HepG2 (cell line): ENCODE measurements around the gene ABHD15. TPM values are rescaled to one million over a fixed set of nuclear protein-coding genes. Genes with fewer than 3 reads are reported as not detected.

Source experiments
- ARNT2 ChIP-seq: sonication (generic); formaldehyde crosslinking; IDR thresholded peaks from 2 replicates; pipeline ENCODE4 v1.8.0; 2022; ENCODE audit warnings: mild to moderate bottlenecking, low read depth, missing genetic modification reagents, moderate library complexity
- HDAC2 ChIP-seq: sonication (generic); formaldehyde crosslinking; IDR thresholded peaks from 2 replicates; pipeline ENCODE4 v1.4.0; 2020; ENCODE audit warnings: missing genetic modification reagents
- HES4 ChIP-seq: sonication (generic); formaldehyde crosslinking; IDR thresholded peaks from 2 replicates; pipeline ENCODE4 v1.9.0; 2021; ENCODE audit warnings: mild to moderate bottlenecking, missing genetic modification reagents, borderline replicate concordance
- HIVEP1 ChIP-seq: sonication (generic); formaldehyde crosslinking; IDR thresholded peaks from 2 replicates; pipeline ENCODE4 v1.4.0; 2020; ENCODE audit warnings: mild to moderate bottlenecking, missing genetic modification reagents
- HOXA9 ChIP-seq: sonication (generic); formaldehyde crosslinking; IDR thresholded peaks from 2 replicates; pipeline ENCODE4 v1.8.1; 2022; ENCODE audit warnings: missing genetic modification reagents, mild to moderate bottlenecking, moderate library complexity, borderline replicate concordance
- NFYB ChIP-seq: sonication (generic); formaldehyde crosslinking; IDR thresholded peaks from 2 replicates; pipeline ENCODE4 v1.4.0; 2020; ENCODE audit warnings: missing genetic modification reagents
- REXO4 ChIP-seq: sonication (generic); formaldehyde crosslinking; IDR thresholded peaks from 2 replicates; pipeline ENCODE4 v1.8.0; 2022; ENCODE audit warnings: missing genetic modification reagents, mild to moderate bottlenecking, borderline replicate concordance
- SETDB1 ChIP-seq: sonication (generic); formaldehyde crosslinking; IDR thresholded peaks from 2 replicates; pipeline ENCODE4 v1.5.1; 2020; ENCODE audit warnings: missing genetic modification reagents, mild to moderate bottlenecking, borderline replicate concordance
- YEATS2 ChIP-seq: sonication (generic); formaldehyde crosslinking; IDR thresholded peaks from 2 replicates; pipeline ENCODE4 v1.4.0; 2020; ENCODE audit warnings: missing genetic modification reagents, borderline replicate concordance
- ZBTB1 ChIP-seq: sonication (generic); formaldehyde crosslinking; IDR thresholded peaks from 2 replicates; pipeline ENCODE4 v1.4.0; 2020; ENCODE audit warnings: missing genetic modification reagents, borderline replicate concordance
- ZNF383 ChIP-seq: sonication (generic); formaldehyde crosslinking; IDR thresholded peaks from 2 replicates; pipeline ENCODE4 v1.4.0; 2020; ENCODE audit warnings: missing genetic modification reagents, mild to moderate bottlenecking, borderline replicate concordance
- ZNF558 ChIP-seq: sonication (generic); formaldehyde crosslinking; IDR thresholded peaks from 2 replicates; pipeline ENCODE4 v1.9.0; 2022; ENCODE audit warnings: mild to moderate bottlenecking, missing genetic modification reagents, borderline replicate concordance
- ZNF619 ChIP-seq: sonication (generic); formaldehyde crosslinking; IDR thresholded peaks from 2 replicates; pipeline ENCODE4 v1.4.0; 2020; ENCODE audit warnings: mild to moderate bottlenecking, missing genetic modification reagents
- ZNF660 ChIP-seq: sonication (generic); formaldehyde crosslinking; IDR thresholded peaks from 2 replicates; pipeline ENCODE4 v1.5.1; 2020; ENCODE audit warnings: mild to moderate bottlenecking, low read depth, missing genetic modification reagents, borderline replicate concordance
- ZSCAN25 ChIP-seq: sonication (generic); formaldehyde crosslinking; IDR thresholded peaks from 2 replicates; pipeline ENCODE4 v1.8.0; 2022; ENCODE audit warnings: mild to moderate bottlenecking, missing genetic modification reagents
- ZZZ3 ChIP-seq: sonication (generic); formaldehyde crosslinking; IDR thresholded peaks from 2 replicates; pipeline ENCODE4 v1.4.0; 2020; ENCODE audit warnings: missing genetic modification reagents, mild to moderate bottlenecking, borderline replicate concordance
- polyA plus RNA-seq, 8 experiments: library from polyadenylated mRNA; depleted of rRNA in 3 of 8; stranded (reverse) in 7 of 8; unstranded in 1 of 8; fragments of >200 nt; fragmentation: Illumina TruSeq in 4 of 8; extraction: Trizol in 4 of 8; gene quantifications; 2 replicates each; pipeline versions ENCODE4 v1.2.1 to v1.2.3, GENCODE V29; 2011 to 2016; ENCODE audit warnings: low read depth in 4 of 8, missing spikeins in 1 of 8, mixed read lengths in 1 of 8; ENCODE audit not compliant: insufficient read depth in 1 of 8
- total RNA-seq, 5 experiments: library from RNA; depleted of rRNA; stranded (reverse); fragments of >200 nt; fragmentation: Illumina TruSeq; extraction: Trizol; gene quantifications; 2 replicates each; pipeline ENCODE4 v1.2.3, GENCODE V29; 2016; ENCODE audit warnings: low read depth in 1 of 5
- TF ChIP-seq, protein P1 (sequence below): sonication (generic); formaldehyde crosslinking; IDR thresholded peaks from 2 replicates; pipeline ENCODE4 v1.4.0; 2020; ENCODE audit warnings: missing genetic modification reagents, low read depth, mild to moderate bottlenecking, borderline replicate concordance
- TF ChIP-seq, protein P2 (sequence below): sonication (generic); formaldehyde crosslinking; IDR thresholded peaks from 2 replicates; pipeline ENCODE4 v1.5.0; 2020; ENCODE audit warnings: missing genetic modification reagents
- TF ChIP-seq, protein P3 (sequence below): sonication (generic); formaldehyde crosslinking; conservative IDR thresholded peaks from 2 replicates; pipeline ENCODE4 v1.8.0; 2022; ENCODE audit warnings: missing genetic modification reagents
- TF ChIP-seq, protein P4 (sequence below): sonication (generic); formaldehyde crosslinking; conservative IDR thresholded peaks from 2 replicates; pipeline ENCODE4 v1.8.0; 2022; ENCODE audit warnings: mild to moderate bottlenecking, moderate library complexity, missing genetic modification reagents
- TF ChIP-seq, protein P5 (sequence below): sonication (generic); formaldehyde crosslinking; IDR thresholded peaks from 2 replicates; pipeline ENCODE4 v1.4.0; 2020; ENCODE audit warnings: missing genetic modification reagents, borderline replicate concordance

ABHD15 gene
- total and polyA plus RNA-seq, 2 of the 13 experiments (the other 11 are each of a cell fraction or from before 2014, with no cell fraction given), result 2.4 to 7.7 TPM

DNA sequence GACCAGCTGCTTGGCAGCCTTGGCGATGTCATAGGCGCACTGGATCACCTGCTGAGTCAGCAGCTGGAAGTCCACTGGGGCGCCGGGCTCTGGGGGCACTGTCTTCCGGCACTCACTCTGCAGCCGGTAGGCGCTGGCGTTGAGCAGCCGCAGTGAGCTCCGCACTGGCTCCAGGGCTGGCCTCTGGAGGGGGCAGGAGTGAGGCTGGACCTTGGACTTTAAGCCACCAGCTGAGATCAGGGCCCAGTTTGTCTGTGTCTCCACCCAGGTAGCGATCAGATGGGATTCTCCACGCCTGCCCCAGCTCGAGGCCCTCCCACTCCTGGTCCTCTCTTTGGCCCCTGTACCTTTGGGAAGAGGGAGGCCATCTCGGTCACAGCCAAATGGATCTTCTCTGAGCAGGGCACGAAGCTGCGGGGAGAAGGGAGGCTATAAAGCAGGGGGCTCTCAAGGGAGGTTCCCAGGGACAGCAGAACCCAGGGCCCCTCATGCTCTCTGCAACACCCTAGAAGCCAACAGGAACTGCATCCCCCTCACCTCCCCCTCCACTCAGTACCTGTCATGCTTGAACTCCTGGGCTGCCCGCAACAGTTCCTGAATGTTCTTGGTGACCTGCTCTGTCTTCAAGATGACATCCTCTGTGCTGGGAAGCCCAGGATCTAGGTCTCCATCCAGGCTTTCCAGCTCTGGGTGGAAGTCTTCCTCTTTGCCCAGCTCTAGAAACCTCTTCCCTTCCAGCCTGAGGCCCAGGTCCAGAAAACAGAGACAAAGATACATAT lies 8.1 kb upstream of the ABHD15 start (continued):
- TF ChIP-seq, protein P1, sequence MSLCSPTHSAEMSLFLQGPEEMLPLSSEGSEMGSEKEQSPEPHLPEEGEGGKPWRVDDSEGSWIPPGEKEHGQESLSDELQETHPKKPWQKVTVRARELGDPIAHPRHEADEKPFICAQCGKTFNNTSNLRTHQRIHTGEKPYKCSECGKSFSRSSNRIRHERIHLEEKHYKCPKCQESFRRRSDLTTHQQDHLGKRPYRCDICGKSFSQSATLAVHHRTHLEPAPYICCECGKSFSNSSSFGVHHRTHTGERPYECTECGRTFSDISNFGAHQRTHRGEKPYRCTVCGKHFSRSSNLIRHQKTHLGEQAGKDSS (CRISPR knock-in tag), result peak; percentile 55; the same call in 1 of the 2 replicates
- TF ChIP-seq, protein P2, sequence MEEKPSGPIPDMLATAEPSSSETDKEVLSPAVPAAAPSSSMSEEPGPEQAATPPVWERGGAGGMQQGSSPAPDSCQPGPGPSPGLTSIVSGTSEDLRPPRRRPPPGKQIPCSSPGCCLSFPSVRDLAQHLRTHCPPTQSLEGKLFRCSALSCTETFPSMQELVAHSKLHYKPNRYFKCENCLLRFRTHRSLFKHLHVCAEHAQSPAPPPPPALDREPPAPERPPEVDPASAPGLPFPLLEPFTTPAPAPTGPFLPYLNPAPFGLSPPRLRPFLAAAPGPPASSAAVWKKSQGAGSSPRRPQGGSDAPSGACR, result no peak
- TF ChIP-seq, protein P3, sequence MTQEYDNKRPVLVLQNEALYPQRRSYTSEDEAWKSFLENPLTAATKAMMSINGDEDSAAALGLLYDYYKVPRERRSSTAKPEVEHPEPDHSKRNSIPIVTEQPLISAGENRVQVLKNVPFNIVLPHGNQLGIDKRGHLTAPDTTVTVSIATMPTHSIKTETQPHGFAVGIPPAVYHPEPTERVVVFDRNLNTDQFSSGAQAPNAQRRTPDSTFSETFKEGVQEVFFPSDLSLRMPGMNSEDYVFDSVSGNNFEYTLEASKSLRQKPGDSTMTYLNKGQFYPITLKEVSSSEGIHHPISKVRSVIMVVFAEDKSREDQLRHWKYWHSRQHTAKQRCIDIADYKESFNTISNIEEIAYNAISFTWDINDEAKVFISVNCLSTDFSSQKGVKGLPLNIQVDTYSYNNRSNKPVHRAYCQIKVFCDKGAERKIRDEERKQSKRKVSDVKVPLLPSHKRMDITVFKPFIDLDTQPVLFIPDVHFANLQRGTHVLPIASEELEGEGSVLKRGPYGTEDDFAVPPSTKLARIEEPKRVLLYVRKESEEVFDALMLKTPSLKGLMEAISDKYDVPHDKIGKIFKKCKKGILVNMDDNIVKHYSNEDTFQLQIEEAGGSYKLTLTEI (CRISPR knock-in tag), result no peak
- TF ChIP-seq, protein P4, sequence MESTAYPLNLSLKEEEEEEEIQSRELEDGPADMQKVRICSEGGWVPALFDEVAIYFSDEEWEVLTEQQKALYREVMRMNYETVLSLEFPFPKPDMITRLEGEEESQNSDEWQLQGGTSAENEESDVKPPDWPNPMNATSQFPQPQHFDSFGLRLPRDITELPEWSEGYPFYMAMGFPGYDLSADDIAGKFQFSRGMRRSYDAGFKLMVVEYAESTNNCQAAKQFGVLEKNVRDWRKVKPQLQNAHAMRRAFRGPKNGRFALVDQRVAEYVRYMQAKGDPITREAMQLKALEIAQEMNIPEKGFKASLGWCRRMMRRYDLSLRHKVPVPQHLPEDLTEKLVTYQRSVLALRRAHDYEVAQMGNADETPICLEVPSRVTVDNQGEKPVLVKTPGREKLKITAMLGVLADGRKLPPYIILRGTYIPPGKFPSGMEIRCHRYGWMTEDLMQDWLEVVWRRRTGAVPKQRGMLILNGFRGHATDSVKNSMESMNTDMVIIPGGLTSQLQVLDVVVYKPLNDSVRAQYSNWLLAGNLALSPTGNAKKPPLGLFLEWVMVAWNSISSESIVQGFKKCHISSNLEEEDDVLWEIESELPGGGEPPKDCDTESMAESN (CRISPR knock-in tag), result peak; percentile 65; the same call in 1 of the 2 replicates
- TF ChIP-seq ZBTB1 (CRISPR knock-in tag), result no peak
- TF ChIP-seq ARNT2, result 0 out of 2 replicates have a peak, but pooled peaks have one; percentile 64
- no peak for TF ChIP-seq ZNF619 (CRISPR knock-in tag)
- TF ChIP-seq SETDB1 (CRISPR knock-in tag), result no peak
- TF ChIP-seq ZNF383 (CRISPR knock-in tag), result 0 out of 2 replicates have a peak, but pooled peaks have one; percentile 32
- no peak for TF ChIP-seq HES4 (CRISPR knock-in tag)
- TF ChIP-seq HIVEP1, result peak; percentile 81
- TF ChIP-seq YEATS2 (CRISPR knock-in tag), result peak; percentile 64; the same call in 1 of the 2 replicates
- TF ChIP-seq ZZZ3, result peak; percentile 79; the same call in 1 of the 2 replicates
- peak; percentile 81 for TF ChIP-seq HDAC2 (CRISPR knock-in tag)
- no peak for TF ChIP-seq ZNF558 (CRISPR knock-in tag)
- no peak for TF ChIP-seq REXO4 (CRISPR knock-in tag)
- peak; percentile 100 for TF ChIP-seq ZSCAN25 (CRISPR knock-in tag)
- TF ChIP-seq, protein P5, sequence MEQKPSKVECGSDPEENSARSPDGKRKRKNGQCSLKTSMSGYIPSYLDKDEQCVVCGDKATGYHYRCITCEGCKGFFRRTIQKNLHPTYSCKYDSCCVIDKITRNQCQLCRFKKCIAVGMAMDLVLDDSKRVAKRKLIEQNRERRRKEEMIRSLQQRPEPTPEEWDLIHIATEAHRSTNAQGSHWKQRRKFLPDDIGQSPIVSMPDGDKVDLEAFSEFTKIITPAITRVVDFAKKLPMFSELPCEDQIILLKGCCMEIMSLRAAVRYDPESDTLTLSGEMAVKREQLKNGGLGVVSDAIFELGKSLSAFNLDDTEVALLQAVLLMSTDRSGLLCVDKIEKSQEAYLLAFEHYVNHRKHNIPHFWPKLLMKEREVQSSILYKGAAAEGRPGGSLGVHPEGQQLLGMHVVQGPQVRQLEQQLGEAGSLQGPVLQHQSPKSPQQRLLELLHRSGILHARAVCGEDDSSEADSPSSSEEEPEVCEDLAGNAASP, result peak; percentile 52
- TF ChIP-seq HOXA9, result no peak
- no peak for TF ChIP-seq NFYB
- no peak for TF ChIP-seq ZNF660
